ENCODE measurements around the gene CENPT. TPM values are rescaled to one million over a fixed set of nuclear protein-coding genes. Genes with fewer than 3 reads are reported as not detected.

The CENPT gene
- total and polyA plus RNA-seq, 10 of the 15 experiments (the other 5 are each of a cell fraction or from before 2014, with no cell fraction given): 1.1 to 45.7 (median 24.5) TPM

DNA sequence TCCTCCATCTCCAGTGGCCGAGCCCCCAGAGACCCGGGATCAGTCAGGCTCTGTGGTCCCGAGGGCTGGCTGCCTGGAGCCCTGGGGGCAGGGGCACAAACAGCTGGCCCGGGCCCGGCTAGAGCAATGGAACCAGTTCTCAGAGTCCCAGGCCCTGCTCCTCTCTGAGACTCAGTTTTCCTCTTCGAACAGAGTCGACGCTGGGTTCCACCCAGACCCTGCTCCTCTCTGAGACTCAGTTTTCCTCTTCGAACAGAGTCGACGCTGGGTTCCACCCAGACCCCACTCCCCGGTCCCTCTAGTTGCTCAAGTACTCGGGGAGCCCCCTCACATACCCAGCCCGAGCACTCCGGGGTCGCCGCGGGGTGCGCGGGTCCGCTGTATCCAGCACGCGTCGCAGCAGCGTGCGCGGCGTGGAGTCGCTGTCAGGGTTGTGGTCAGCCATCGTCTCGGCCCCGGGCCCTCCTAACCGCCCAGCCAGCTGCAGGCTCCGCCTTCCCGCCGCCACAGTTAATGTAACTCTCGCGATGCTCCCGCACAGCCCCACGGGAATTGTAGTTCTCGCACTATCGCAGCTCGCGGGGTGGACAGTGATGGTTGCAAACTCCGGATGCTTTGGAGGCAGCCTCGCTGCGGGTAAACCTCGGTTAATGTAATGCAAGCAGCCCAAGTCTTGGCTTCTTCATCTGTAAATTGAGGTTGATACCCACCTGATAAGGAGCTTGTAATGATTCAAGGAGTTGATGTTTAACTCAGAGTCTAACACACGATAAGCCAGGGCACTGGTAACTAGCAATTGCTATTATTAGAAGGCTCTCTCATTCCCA, 13.9 kb downstream of the CENPT start (continued):
- TF ChIP-seq NR2C1 (IDR thresholded peaks at IDR 0.05): no peak
- TF ChIP-seq, protein P1, sequence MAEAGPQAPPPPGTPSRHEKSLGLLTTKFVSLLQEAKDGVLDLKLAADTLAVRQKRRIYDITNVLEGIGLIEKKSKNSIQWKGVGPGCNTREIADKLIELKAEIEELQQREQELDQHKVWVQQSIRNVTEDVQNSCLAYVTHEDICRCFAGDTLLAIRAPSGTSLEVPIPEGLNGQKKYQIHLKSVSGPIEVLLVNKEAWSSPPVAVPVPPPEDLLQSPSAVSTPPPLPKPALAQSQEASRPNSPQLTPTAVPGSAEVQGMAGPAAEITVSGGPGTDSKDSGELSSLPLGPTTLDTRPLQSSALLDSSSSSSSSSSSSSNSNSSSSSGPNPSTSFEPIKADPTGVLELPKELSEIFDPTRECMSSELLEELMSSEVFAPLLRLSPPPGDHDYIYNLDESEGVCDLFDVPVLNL (IDR thresholded peaks at IDR 0.05; ENCODE audit: low read depth, low read length): peak; percentile 80
- TF ChIP-seq NR2C2 (IDR thresholded peaks at IDR 0.05; ENCODE audit: borderline replicate concordance, control insufficient read depth, insufficient read length, low read depth): no peak
- TF ChIP-seq BHLHE40 (IDR thresholded peaks at IDR 0.05; ENCODE audit: borderline replicate concordance in 1 of 2, low read depth in 2 of 2, low read length in 1 of 2): peak; percentile 26 to 85; a peak in 2 of 4 replicates
- TF ChIP-seq HDAC2 (IDR thresholded peaks at IDR 0.05): no peak
- TF ChIP-seq, protein P2, sequence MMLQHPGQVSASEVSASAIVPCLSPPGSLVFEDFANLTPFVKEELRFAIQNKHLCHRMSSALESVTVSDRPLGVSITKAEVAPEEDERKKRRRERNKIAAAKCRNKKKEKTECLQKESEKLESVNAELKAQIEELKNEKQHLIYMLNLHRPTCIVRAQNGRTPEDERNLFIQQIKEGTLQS (IDR thresholded peaks at IDR 0.05; ENCODE audit: borderline replicate concordance, extremely low read depth, low read depth, low read length): no peak
- TF ChIP-seq, protein P3, sequence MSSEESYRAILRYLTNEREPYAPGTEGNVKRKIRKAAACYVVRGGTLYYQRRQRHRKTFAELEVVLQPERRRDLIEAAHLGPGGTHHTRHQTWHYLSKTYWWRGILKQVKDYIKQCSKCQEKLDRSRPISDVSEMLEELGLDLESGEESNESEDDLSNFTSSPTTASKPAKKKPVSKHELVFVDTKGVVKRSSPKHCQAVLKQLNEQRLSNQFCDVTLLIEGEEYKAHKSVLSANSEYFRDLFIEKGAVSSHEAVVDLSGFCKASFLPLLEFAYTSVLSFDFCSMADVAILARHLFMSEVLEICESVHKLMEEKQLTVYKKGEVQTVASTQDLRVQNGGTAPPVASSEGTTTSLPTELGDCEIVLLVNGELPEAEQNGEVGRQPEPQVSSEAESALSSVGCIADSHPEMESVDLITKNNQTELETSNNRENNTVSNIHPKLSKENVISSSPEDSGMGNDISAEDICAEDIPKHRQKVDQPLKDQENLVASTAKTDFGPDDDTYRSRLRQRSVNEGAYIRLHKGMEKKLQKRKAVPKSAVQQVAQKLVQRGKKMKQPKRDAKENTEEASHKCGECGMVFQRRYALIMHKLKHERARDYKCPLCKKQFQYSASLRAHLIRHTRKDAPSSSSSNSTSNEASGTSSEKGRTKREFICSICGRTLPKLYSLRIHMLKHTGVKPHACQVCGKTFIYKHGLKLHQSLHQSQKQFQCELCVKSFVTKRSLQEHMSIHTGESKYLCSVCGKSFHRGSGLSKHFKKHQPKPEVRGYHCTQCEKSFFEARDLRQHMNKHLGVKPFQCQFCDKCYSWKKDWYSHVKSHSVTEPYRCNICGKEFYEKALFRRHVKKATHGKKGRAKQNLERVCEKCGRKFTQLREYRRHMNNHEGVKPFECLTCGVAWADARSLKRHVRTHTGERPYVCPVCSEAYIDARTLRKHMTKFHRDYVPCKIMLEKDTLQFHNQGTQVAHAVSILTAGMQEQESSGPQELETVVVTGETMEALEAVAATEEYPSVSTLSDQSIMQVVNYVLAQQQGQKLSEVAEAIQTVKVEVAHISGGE (CRISPR knock-in tag; IDR thresholded peaks at IDR 0.05): no peak
- TF ChIP-seq CBFB (IDR thresholded peaks at IDR 0.05; ENCODE audit: low read depth): peak; percentile 96
- TF ChIP-seq MXI1 (IDR thresholded peaks at IDR 0.05; ENCODE audit: low read depth, low read length): peak; percentile 93
- no peak for TF ChIP-seq ATF7 (IDR thresholded peaks at IDR 0.05; ENCODE audit: low read depth)
- TF ChIP-seq, protein P4, sequence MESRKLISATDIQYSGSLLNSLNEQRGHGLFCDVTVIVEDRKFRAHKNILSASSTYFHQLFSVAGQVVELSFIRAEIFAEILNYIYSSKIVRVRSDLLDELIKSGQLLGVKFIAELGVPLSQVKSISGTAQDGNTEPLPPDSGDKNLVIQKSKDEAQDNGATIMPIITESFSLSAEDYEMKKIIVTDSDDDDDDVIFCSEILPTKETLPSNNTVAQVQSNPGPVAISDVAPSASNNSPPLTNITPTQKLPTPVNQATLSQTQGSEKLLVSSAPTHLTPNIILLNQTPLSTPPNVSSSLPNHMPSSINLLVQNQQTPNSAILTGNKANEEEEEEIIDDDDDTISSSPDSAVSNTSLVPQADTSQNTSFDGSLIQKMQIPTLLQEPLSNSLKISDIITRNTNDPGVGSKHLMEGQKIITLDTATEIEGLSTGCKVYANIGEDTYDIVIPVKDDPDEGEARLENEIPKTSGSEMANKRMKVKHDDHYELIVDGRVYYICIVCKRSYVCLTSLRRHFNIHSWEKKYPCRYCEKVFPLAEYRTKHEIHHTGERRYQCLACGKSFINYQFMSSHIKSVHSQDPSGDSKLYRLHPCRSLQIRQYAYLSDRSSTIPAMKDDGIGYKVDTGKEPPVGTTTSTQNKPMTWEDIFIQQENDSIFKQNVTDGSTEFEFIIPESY (IDR thresholded peaks at IDR 0.05): peak; percentile 13; the same call in 1 of the 2 replicates
- no peak for TF ChIP-seq RAD51 (IDR thresholded peaks at IDR 0.05)
- TF ChIP-seq NRF1 (conservative IDR thresholded peaks at IDR 0.05; ENCODE audit: low read depth, low read length): no peak; the same call in 1 of the 2 replicates
- TF ChIP-seq, protein P5, sequence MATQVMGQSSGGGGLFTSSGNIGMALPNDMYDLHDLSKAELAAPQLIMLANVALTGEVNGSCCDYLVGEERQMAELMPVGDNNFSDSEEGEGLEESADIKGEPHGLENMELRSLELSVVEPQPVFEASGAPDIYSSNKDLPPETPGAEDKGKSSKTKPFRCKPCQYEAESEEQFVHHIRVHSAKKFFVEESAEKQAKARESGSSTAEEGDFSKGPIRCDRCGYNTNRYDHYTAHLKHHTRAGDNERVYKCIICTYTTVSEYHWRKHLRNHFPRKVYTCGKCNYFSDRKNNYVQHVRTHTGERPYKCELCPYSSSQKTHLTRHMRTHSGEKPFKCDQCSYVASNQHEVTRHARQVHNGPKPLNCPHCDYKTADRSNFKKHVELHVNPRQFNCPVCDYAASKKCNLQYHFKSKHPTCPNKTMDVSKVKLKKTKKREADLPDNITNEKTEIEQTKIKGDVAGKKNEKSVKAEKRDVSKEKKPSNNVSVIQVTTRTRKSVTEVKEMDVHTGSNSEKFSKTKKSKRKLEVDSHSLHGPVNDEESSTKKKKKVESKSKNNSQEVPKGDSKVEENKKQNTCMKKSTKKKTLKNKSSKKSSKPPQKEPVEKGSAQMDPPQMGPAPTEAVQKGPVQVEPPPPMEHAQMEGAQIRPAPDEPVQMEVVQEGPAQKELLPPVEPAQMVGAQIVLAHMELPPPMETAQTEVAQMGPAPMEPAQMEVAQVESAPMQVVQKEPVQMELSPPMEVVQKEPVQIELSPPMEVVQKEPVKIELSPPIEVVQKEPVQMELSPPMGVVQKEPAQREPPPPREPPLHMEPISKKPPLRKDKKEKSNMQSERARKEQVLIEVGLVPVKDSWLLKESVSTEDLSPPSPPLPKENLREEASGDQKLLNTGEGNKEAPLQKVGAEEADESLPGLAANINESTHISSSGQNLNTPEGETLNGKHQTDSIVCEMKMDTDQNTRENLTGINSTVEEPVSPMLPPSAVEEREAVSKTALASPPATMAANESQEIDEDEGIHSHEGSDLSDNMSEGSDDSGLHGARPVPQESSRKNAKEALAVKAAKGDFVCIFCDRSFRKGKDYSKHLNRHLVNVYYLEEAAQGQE (IDR thresholded peaks at IDR 0.05; ENCODE audit: low read depth, low read length): no peak
- no peak for TF ChIP-seq STAT3 (IDR thresholded peaks at IDR 0.05; ENCODE audit: low read depth, low read length)
- peak; percentile 81 for TF ChIP-seq GATAD2B (conservative IDR thresholded peaks at IDR 0.05; ENCODE audit: low read depth)
- peak; percentile 61; the same call in 1 of the 2 replicates for TF ChIP-seq CREM (IDR thresholded peaks at IDR 0.05; ENCODE audit: low read depth)
- TF ChIP-seq WRNIP1 (IDR thresholded peaks at IDR 0.05; ENCODE audit: borderline replicate concordance, low read depth, low read length): no peak
- peak; percentile 73; the same call in 1 of the 2 replicates for TF ChIP-seq SIN3A (IDR thresholded peaks at IDR 0.05; ENCODE audit: low read depth, low read length)

All from GM12878 (cell line).